HCT116 (cell line): Measurements from ENCODE around the gene MCC. TPM values are rescaled to one million over a fixed set of nuclear protein-coding genes. Genes with fewer than 3 reads are reported as not detected.

Source experiments
- ATAC-seq: fragments of 200-7000 bp; cut with Tn5 transposase; 2 replicates; pipeline ENCODE4 v1.9.1; 2020; ENCODE audit warnings: mild to moderate bottlenecking, moderate library complexity
- BruUV-seq: library from RNA; stranded (reverse); fragments of 400-500 nt; replicated peaks from 2 replicates; lab custom pipeline; 2021; lab: Mats Ljungman, UMichigan
- CTCF ChIA-PET: fragments of 300-600 bp; sonication (Branson Sonifier 250); formaldehyde crosslinking; loops from one replicate; lab custom pipeline; 2021; ENCODE audit warnings: antibody characterized with exemption; lab: Charles Lee
- POLR2A ChIA-PET: fragments of 300-600, 350-600 bp; sonication (Branson Sonifier 250); formaldehyde crosslinking; loops from one replicate; lab custom pipeline; 2021; ENCODE audit warnings: antibody characterized with exemption; lab: Charles Lee
- RAD21 ChIA-PET, 2 experiments: fragments of 300-600 bp; sonication (Branson Sonifier 250); formaldehyde crosslinking; loops; one replicate each; lab custom pipeline; 2023; ENCODE audit warnings: low total read pairs in 2 of 2; ENCODE audit not compliant: uncharacterized antibody in 2 of 2, unreplicated experiment in 2 of 2, low non-redundant PET in 1 of 2; lab: Charles Lee
- DNase-seq: peaks from one replicate; pipeline ENCODE4 v3.0.0-alpha.2; 2010; ENCODE audit warnings: low read depth, low spot score
- H2AFZ ChIP-seq: fragments of 200-600 bp; shearing (Covaris generic), sonication (generic); 2 replicates; pipeline ENCODE4 v1.6.1; 2017; ENCODE audit warnings: low read depth, mixed run types, mixed read lengths, antibody characterized with exemption, low read length; ENCODE audit not compliant: poor library complexity, severe bottlenecking
- H3K27ac ChIP-seq: 2 replicates; pipeline ENCODE4 v1.5.1; 2012; ENCODE audit warnings: low read depth, low read length
- H3K27me3 ChIP-seq: fragments of 200-600 bp; sonication (generic); 2 replicates; pipeline ENCODE4 v1.6.1; 2016; ENCODE audit warnings: mixed run types, low read length, mixed read lengths; ENCODE audit not compliant: insufficient read depth
- H3K36me3 ChIP-seq, 2 experiments: fragments of 200-500 bp in 1 of 2; fragments of 200-600 bp in 1 of 2; sonication (Bioruptor generic) in 1 of 2; sonication (generic) in 1 of 2; 2 replicates each; pipeline versions ENCODE4 v1.5.1 to v1.6.1; 2014 to 2016; ENCODE audit warnings: low read length in 2 of 2, inconsistent platforms in 1 of 2, mixed read lengths in 1 of 2, mixed run types in 1 of 2; ENCODE audit not compliant: insufficient read depth in 2 of 2, control insufficient read depth in 1 of 2
- H3K4me1 ChIP-seq, 2 experiments: fragments of 200-600 bp in 1 of 2; sonication (generic) in 1 of 2; 2 replicates each; pipeline versions ENCODE4 v1.5.1 to v1.6.1; 2012 to 2017; ENCODE audit warnings: low read length in 2 of 2, inconsistent platforms in 1 of 2, mild to moderate bottlenecking in 1 of 2, mixed read lengths in 1 of 2, mixed run types in 1 of 2, moderate library complexity in 1 of 2; ENCODE audit not compliant: insufficient read depth in 2 of 2, control insufficient read depth in 1 of 2
- H3K4me2 ChIP-seq: fragments of 200-600 bp; sonication (generic); 2 replicates; pipeline ENCODE4 v1.6.1; 2017; ENCODE audit warnings: mixed run types, low read length, mixed read lengths
- H3K4me3 ChIP-seq, 2 experiments: fragments of 200-600 bp in 1 of 2; sonication (generic) in 1 of 2; replicated peaks in 1 of 2; 2 replicates each; pipeline ENCODE4 v1.5.1; 2011 to 2016; ENCODE audit warnings: low read length in 2 of 2, control low read depth in 1 of 2, low read depth in 1 of 2, mild to moderate bottlenecking in 1 of 2, mixed read lengths in 1 of 2, mixed run types in 1 of 2
- H3K79me2 ChIP-seq: fragments of 200-600 bp; sonication (generic); 2 replicates; pipeline ENCODE4 v1.6.1; 2017; ENCODE audit warnings: mild to moderate bottlenecking, mixed run types, low read length, moderate library complexity, mixed read lengths; ENCODE audit not compliant: insufficient read depth
- H3K9ac ChIP-seq: fragments of 200-600 bp; sonication (generic); 2 replicates; pipeline ENCODE4 v1.6.1; 2016; ENCODE audit warnings: low read length, mixed read lengths
- H3K9me2 ChIP-seq: fragments of 200-600 bp; sonication (generic), shearing (Covaris generic); 2 replicates; pipeline ENCODE4 v1.6.1; 2017; ENCODE audit warnings: mixed run types, mild to moderate bottlenecking, moderate library complexity; ENCODE audit not compliant: insufficient read depth
- H3K9me3 ChIP-seq, 2 experiments: fragments of 200-500 bp in 1 of 2; fragments of 200-600 bp in 1 of 2; sonication (Bioruptor generic) in 1 of 2; sonication (generic) in 1 of 2; 2 replicates each; pipeline ENCODE4 v1.6.1; 2014 to 2017; ENCODE audit warnings: low read length in 2 of 2, mixed read lengths in 2 of 2, inconsistent platforms in 1 of 2, low read depth in 1 of 2, mild to moderate bottlenecking in 1 of 2, mixed run types in 1 of 2, moderate library complexity in 1 of 2; ENCODE audit not compliant: control insufficient read depth in 1 of 2, insufficient read depth in 1 of 2
- H4K20me1 ChIP-seq: fragments of 200-600 bp; sonication (generic), shearing (Covaris generic); 2 replicates; pipeline ENCODE4 v1.6.1; 2017; ENCODE audit warnings: mixed run types, mild to moderate bottlenecking, moderate library complexity; ENCODE audit not compliant: insufficient read depth
- CBX3 ChIP-seq: IDR thresholded peaks from 2 replicates; pipeline ENCODE4 v1.6.1; 2012; ENCODE audit warnings: low read depth
- CEBPB ChIP-seq: IDR thresholded peaks from 2 replicates; pipeline ENCODE4 v1.6.1; 2012; ENCODE audit warnings: low read depth
- EGR1 ChIP-seq: IDR thresholded peaks from 2 replicates; pipeline ENCODE4 v1.6.1; 2012; ENCODE audit warnings: low read depth
- EZH2 ChIP-seq: fragments of 200-600 bp; sonication (generic); IDR thresholded peaks from 2 replicates; pipeline ENCODE4 v1.6.1; 2017; ENCODE audit warnings: antibody characterized with exemption, mixed run types
- EZH2phosphoT487 ChIP-seq: fragments of 200-600 bp; IDR thresholded peaks from 2 replicates; pipeline ENCODE4 v1.6.1; 2018; ENCODE audit warnings: antibody characterized with exemption, borderline replicate concordance
- FOSL1 ChIP-seq: IDR thresholded peaks from 2 replicates; pipeline ENCODE4 v1.6.1; 2012; ENCODE audit warnings: low read depth
- JUND ChIP-seq: IDR thresholded peaks from 2 replicates; pipeline ENCODE4 v1.6.1; 2012
- MAX ChIP-seq: IDR thresholded peaks from 2 replicates; pipeline ENCODE4 v1.6.1; 2012
- POLR2AphosphoS5 ChIP-seq: IDR thresholded peaks from 2 replicates; pipeline ENCODE4 v1.6.1; 2011; ENCODE audit warnings: mild to moderate bottlenecking, low read depth, low read length, moderate library complexity
- SP1 ChIP-seq: IDR thresholded peaks from 2 replicates; pipeline ENCODE4 v1.6.1; 2012; ENCODE audit warnings: low read depth
- YY1 ChIP-seq: IDR thresholded peaks from 2 replicates; pipeline ENCODE4 v1.6.1; 2011; ENCODE audit warnings: low read length, low read depth, moderate library complexity, mild to moderate bottlenecking; ENCODE audit not compliant: insufficient replicate concordance; ENCODE audit errors: extremely low read depth
- ZNF274 ChIP-seq: fragments of 200-500 bp; sonication (Bioruptor generic); IDR thresholded peaks from 2 replicates; pipeline ENCODE4 v1.6.1; 2014; ENCODE audit warnings: mild to moderate bottlenecking, low read depth, low read length, inconsistent platforms
- intact Hi-C: fragments of 100-400 bp; cut with micrococcal nuclease; formaldehyde crosslinking; loops from 2 replicates; pipeline ENCODE4 v1.10.0; 2022
- total RNA-seq: library from RNA; stranded (reverse); gene quantifications from one replicate; pipeline ENCODE4 v1.2.1, GENCODE V29; 2021; ENCODE audit not compliant: unreplicated experiment
- TF ChIP-seq, protein P1 (sequence below), 3 experiments: fragments of 200-600 bp in 1 of 3; sonication (generic) in 1 of 3; IDR thresholded peaks in 2 of 3; conservative IDR thresholded peaks in 1 of 3; 2 replicates each; pipeline ENCODE4 v1.5.1; 2012 to 2017; ENCODE audit warnings: low read depth in 2 of 3, low read length in 2 of 3, antibody characterized with exemption in 1 of 3, borderline replicate concordance in 1 of 3, control low read depth in 1 of 3, mild to moderate bottlenecking in 1 of 3, mixed read lengths in 1 of 3, mixed run types in 1 of 3, moderate library complexity in 1 of 3; ENCODE audit not compliant: insufficient read depth in 1 of 3
- TF ChIP-seq, protein P2 (sequence below): IDR thresholded peaks from 2 replicates; pipeline ENCODE4 v1.6.1; 2012

The MCC gene
- total RNA-seq, 1 experiment from 2014 or later: 20.1 TPM

DNA sequence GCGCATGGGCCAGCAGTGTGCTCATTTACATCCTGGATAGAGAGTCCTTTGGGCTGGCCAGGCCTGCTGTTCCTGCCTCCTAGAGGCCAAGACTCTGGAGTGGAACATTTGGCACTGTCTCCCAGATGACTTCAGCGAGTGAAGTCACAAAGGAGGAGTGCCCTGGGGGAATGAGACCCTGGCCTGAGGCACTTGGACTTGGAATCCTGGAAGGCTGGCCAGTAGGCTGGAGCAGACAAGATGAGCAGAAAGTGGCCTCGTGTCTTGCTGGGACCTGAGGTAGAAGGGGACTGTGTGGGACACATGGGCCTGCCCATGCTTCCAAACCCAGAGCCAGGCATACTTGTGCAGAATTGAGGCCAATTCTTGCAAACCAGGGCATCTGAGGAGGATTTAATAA is 53.4 kb downstream of the MCC start, which contains the start of gene TSSK1B:
TSSK1B (minus strand) TSS at position 101 of the 400 bp plus-strand sequence. CDS start 150 bp downstream, outside the sequence.
- Histone ChIP-seq H3K27me3 (no peaks in the 10 kb centered on the region), H3K9ac (no peak within 1 kb of the TSS), H2AFZ (no peak within 1 kb of the TSS), H3K4me3 (no peak within 1 kb of the TSS), H4K20me1 (no peaks in the 10 kb centered on the region), H3K4me1 (no peaks in the 10 kb centered on the region), H3K9me2 (no peaks in the 10 kb centered on the region), H3K4me2 (no peak within 1 kb of the TSS), H3K36me3 (no peaks in the 10 kb centered on the region), H3K9me3 (no peaks in the 10 kb centered on the region), H3K27ac (no peak within 1 kb of the TSS)
- intact Hi-C loops: no loop called here
- no TSS peak for BruUV-seq
- ATAC-seq: no peak; the same call in 1 of the 2 replicates
- CTCF ChIA-PET: no interaction called here
- TF ChIP-seq EGR1: no peak
- no peak for TF ChIP-seq CBX3
- TF ChIP-seq, all 23 proteins: peak for 0
- ChIA-PET RAD21 (no interaction called here), POLR2A (no interaction called here)
- H3K79me2 ChIP-seq: no peaks in the 10 kb centered on the region
- DNase-seq: no peak

DNA sequence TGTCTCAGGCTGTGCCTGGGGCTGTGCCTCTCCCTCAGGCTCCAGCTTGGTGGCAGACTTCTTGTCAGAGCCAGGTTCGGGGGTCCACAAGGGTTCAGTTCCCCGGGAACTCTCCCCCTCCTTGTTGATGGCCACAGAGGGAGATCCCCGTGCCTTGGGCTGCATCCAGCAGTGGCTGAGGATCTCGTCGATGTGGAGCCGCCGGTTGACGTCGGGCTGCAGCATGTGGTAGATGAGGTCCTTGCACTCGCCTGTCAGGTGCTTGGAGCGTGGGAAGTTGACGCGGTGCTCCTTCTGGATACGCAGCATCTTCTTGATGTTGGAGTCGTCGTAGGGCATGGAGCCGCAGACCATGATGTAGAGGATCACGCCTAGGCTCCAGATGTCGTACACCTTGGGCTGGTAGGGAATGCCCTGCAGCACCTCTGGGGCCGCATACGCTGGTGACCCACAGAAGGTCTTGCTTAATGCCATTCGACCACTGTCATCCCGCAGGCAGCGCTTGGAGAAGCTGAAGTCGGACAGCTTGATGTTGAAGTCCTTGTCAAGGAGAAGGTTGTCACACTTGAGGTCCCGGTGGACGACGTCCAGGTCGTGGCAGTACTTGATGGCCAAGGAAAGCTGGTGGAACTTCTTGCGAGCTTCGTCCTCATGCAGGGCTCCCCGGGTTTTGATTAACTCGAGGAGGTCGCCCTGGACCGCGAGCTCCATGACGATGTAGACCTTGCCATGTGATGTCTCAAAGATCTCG is 54.2 kb downstream of the MCC start:
- Histone ChIP-seq H3K4me1 (no peaks in the 10 kb centered on the region), H2AFZ (no peak overlapping the region), H3K27ac (no peak overlapping the region), H4K20me1 (no peaks in the 10 kb centered on the region), H3K9ac (no peak overlapping the region), H3K4me3 (no peak overlapping the region), H3K9me2 (no peaks in the 10 kb centered on the region), H3K27me3 (no peaks in the 10 kb centered on the region), H3K79me2 (no peaks in the 10 kb centered on the region), H3K4me2 (no peak overlapping the region), H3K9me3 (no peaks in the 10 kb centered on the region), H3K36me3 (no peaks in the 10 kb centered on the region)
- DNase-seq (no peak), ATAC-seq (no peak)
- TF ChIP-seq EZH2 (no peak), EGR1 (no peak), POLR2AphosphoS5 (no peak), EZH2phosphoT487 (no peak), MAX (no peak), CEBPB (no peak), ZNF274 (no peak), SP1 (no peak), YY1 (no peak), FOSL1 (no peak), JUND (no peak)
- TF ChIP-seq, protein P1, sequence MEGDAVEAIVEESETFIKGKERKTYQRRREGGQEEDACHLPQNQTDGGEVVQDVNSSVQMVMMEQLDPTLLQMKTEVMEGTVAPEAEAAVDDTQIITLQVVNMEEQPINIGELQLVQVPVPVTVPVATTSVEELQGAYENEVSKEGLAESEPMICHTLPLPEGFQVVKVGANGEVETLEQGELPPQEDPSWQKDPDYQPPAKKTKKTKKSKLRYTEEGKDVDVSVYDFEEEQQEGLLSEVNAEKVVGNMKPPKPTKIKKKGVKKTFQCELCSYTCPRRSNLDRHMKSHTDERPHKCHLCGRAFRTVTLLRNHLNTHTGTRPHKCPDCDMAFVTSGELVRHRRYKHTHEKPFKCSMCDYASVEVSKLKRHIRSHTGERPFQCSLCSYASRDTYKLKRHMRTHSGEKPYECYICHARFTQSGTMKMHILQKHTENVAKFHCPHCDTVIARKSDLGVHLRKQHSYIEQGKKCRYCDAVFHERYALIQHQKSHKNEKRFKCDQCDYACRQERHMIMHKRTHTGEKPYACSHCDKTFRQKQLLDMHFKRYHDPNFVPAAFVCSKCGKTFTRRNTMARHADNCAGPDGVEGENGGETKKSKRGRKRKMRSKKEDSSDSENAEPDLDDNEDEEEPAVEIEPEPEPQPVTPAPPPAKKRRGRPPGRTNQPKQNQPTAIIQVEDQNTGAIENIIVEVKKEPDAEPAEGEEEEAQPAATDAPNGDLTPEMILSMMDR (IDR thresholded peaks at IDR 0.05 in 2 of 3, conservative IDR thresholded peaks at IDR 0.05 in 1 of 3; ENCODE audit: borderline replicate concordance in 1 of 3, insufficient read depth in 1 of 3, low read depth in 2 of 3, low read length in 2 of 3): no peak
- TF ChIP-seq, protein P2, sequence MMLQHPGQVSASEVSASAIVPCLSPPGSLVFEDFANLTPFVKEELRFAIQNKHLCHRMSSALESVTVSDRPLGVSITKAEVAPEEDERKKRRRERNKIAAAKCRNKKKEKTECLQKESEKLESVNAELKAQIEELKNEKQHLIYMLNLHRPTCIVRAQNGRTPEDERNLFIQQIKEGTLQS: no peak
- BruUV-seq: no TSS peak
- ChIA-PET RAD21 (no interaction called here), CTCF (no interaction called here), POLR2A (no interaction called here)
- intact Hi-C loops: no loop called here
